Amniotic epithelial cell (primary cell): Measurements from ENCODE around the gene CFAP73.
A peak's percentile ranks its signal among the peaks of the same experiment; 100 is the strongest.
"Not testable (repeated sequence)": the region's sequence is repeated elsewhere in the genome, so short reads cannot be mapped to it uniquely, and the experiment has no call there.

Experiments used
- DNase-seq: peaks from one replicate; pipeline ENCODE4 v3.0.0-alpha.2; 2010; ENCODE audit warnings: low read depth

CFAP73 gene

DNA sequence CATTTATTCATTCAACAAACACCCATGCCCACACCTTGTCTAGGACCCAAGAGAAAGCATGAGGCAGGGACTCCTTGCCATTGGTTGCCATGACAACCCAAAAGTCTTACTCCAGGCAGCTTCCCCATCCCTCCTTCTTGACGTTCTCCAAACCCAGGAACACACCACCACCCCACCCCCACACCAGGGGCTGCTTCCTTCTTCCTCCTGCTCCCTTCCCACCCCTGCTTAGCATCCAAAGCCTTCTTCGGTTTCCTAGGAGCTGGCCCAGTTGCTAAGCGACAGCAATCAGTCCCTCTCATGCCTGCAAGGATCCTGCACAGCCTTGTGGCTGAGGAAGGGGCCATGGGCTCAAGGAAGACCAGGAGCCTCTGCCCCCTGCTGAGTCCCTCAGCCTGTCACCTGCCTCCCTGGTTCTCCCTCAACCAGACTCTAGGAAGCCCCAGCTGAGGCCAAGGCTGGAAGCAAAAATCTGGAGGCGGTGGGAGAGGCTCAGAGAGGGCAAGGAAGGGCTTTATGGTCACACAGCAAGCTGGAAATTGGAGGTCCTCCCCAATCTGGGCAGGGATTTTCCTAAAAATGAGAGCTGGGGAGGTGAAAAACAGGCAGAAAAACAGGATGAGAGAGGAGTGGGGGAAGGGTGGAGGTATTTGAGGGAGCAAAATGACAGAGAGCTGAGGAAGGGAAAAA, 29.4 kb upstream of the CFAP73 start:
- no peak for DNase-seq

DNA sequence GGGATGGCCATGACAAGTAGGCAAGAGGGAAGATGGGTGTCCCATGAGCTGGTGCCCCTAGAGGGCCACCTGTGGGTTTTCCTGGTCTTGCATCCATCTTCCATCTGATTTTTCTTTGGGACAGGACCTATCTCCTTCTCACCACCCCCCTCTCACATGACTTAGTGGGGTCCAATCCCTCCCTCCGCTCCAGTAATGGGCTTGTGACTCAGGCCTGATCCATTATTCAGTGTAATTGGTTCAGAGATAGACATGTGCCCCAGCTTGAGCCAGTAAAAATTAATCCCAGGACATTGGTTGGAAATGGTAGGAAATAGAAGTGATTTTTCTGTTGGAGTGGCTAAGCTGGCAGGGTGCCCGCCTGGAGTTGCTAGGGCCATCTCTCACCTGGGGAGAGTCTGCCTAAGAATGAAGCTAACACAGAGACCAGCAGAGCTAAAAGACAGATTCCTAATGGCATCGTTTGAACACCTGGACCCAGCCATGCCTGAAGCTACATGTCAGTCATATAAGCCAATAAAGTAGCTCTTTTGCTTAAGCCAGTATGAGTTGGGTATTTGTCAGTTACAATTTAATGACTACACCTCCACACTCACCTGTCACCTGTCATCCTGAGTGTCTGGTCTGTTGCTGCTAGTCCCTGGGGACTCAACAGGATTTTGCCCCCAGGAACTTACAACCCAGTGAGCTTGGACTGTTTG, 28.7 kb upstream of the CFAP73 start:
- DNase-seq: no peak

DNA sequence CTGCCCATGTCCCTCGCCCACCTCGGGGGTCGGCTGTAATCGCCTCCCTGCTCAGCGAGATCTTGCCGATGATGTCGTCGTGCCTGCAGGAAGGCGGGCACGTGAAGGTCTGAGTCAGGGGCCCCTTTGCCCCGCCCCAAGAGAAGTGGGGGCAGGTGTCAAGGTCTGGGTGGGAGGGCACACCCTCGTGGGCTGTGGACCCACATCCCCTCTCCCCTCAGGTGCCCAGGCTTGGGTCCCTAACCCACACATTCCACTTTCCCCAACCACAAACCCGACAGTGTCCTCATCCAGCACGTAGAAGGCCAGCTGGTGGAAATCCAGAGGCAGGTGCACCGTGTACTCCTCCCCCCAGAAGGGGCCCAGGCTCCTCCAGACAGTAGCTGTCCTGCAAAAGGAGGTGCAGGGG, 21.7 kb upstream of the CFAP73 start:
- DNase-seq: no peak

DNA sequence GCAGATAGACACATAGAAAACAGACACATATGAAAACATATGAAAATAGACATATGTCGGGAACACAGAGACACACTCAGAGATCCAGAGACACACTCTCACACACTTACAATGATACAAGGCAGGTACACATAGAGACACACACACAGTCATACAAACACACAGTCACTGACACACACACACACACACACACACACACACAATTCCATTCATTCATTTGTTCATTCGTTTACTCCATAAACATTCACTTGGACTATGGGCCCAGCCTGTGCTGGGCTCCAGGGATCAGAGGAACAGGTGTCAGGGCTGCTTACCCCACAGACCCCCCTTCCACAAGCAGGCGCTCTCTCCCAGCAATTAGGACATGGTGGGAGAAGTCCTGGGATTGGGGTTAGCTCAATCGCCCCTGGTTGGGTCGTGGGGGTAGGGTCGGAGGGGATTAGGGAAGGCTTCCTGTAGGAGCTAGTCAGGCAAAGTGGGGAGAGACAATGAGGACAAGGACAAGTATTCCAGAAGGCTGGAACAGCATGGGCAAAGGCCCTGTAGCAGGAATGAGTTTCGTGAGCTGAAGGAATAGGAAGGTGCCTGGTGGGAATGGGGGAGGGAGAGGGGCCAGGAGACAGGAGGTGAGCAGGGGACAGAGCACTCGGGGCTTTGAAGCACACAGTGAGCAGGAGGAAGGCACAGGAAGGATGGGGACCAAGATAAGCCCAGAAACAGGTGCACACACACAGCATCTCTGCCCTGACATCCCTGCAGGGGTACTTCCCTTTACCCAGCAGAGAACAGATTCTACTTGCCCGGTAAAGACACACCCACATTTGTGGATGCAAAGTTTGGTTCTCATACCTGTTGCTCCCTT, 20.5 kb upstream of the CFAP73 start:
- DNase-seq: no peak

DNA sequence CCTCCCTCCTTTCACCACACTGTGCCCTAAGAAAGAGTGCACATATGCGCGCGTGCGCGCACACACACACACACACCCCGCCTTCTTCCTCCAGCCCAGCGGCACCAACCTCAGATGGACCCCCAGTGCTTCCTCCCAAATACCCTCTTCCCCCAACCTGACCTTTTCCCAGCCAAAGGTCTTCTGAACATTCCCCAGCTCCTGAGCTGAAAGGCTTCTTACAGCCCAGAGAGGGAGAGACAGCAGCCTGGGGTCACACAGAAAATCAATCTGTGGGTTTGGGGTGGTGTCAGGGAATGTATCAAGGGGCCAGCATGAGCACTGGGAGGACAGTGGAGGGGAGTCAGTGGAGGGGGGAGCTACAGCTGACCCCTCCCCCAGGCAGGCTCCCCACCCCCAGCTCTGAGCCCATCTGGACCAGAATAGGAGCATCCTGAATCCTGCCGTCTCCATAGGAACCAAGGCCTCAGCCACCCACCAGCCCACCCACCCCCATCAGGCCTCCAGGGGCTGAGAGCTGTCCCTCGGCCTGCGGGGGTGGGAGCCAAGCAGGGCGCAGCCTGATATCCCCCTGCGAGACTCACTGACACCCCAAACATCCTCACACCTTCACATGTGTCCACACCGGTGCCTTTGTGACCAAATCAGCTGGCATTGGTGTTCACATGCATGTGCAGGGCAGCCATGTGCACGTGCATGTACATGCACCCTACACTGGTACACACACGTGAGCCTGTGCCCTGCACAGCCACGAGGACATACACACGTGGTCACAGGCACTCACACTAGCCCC, 19.7 kb upstream of the CFAP73 start:
- no peak for DNase-seq

DNA sequence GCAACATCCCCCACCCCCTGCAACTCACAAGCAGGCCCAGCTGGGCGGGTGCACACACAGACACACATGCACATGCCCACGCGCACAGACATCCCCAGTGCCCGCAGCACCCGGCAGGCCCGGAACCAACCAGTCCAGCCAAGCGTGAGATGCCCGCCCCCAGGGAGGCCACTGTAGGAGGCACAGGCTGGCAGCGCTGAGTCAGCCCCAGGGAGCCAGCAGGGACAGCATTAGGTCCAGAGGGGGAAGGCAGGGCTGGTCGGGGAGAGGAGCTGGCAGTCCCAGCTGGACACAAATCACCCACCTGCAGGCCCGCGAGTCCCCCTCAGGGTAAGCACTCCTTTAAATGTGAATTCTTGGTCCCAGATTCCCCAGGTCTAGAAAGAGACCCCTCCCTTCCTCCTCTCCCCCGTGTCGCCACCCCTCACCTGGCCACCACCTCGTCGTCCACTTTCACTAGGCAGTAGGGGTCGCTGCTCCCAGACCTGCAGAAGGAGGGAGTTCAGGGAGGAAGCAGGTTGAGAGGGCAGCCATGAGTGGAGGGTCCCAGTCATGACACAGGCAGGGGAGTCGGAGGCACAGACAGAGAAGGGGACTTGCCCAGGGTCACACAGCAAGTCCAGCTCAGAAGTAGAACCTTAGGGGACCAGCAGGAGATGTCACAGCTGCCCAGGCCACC, 18.9 kb upstream of the CFAP73 start:
- no peak for DNase-seq

DNA sequence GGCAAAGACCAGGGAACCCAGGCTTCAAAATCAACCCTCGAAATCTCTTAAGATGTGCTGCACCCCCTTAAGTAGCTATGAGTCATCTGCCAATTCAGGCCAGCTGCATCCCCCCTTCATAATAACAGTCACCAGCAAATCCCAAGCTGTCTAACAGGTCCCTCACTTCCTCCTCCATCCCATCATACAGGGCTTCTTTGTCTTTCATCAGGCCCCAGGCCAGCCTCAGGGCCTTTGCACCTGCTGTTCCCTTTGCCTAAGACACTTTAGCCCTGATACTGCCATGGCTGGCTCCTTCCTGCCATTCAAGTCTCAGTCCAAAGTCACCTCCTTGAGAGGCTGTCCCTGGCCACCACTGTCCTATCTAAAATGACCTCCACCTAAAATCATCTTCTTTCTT, 18.0 kb upstream of the CFAP73 start:
- no peak for DNase-seq

DNA sequence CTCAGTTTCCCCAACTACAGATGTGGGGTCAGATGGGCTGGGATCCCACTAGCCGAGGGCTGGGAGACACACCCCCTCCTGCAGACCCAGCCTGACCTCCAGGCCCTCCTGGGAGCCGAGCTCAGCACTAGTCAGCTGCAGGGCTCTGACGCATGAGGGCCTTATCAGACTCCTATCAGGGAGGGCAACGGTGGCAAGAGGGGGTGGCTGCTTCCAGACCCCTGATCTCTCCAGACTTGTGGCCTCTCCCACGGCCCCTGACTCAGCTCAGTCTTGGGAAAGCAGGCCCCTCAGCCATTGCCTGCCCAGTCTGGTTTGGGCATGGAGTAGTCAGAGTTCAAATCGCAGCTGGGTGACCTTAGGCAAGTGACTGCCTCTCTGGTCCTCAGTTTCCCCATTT, 16.5 kb upstream of the CFAP73 start:
- peak; percentile 34 for DNase-seq

DNA sequence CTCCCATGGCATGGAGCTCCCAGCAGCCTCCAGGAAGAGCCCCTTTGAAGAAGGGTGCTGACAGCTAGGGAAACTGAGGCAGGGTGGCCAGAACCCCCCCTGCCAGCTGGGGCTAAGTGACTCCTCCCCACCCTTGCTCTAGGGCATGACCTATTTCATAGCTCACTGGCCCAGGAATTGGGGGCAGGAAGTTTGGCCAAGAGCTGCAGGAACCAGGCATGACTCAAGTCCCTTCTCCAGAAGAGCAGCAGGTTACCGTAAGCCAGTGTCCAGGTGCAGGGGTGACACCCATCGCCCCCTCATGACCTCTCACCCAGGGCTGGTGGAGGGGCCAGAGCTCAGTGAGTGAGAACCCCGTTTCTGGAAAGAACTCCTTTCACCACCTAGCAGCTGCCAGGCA, 15.9 kb upstream of the CFAP73 start:
- DNase-seq: no peak

DNA sequence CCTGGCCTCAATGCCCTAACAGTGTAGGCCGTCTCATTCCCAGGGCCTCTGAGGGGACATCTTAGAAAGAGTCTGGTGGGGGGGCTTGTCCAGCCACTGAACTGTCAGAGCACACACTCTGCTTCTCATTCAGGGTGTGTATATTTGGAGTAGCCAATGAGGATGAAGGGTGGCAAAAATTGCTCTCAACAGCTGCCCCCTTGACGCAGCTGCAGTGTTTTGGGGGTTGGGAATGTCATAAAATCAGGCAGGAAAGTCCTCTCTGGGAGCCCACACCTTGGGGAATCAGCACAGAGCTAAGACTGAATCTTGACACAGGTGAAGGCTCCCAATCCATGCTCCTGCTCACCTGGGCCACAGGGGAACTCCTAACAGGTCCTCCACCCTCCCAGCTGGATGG, 15.5 kb upstream of the CFAP73 start:
- no peak for DNase-seq

DNA sequence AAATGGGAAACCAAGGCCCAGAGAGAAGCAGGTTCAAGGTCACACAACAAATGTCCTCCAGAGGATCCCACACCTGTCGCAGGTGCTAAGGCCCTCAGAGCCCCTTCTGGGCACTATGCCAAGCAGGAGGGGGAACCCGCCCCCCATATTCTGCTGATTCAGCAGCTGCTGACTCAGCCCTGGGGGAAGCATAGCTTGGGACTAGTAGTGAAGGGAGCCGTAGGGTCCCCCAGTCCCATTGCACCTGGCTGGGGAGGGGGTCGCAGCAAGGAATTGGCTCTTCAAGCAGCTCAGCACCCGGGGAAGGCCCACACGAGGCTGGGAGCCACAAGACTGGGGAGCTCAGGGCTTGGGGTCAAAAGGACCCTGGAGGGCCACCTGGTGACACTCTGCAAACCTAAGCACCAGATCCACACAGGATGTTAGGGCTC, 15.0 kb upstream of the CFAP73 start:
- no peak for DNase-seq

DNA sequence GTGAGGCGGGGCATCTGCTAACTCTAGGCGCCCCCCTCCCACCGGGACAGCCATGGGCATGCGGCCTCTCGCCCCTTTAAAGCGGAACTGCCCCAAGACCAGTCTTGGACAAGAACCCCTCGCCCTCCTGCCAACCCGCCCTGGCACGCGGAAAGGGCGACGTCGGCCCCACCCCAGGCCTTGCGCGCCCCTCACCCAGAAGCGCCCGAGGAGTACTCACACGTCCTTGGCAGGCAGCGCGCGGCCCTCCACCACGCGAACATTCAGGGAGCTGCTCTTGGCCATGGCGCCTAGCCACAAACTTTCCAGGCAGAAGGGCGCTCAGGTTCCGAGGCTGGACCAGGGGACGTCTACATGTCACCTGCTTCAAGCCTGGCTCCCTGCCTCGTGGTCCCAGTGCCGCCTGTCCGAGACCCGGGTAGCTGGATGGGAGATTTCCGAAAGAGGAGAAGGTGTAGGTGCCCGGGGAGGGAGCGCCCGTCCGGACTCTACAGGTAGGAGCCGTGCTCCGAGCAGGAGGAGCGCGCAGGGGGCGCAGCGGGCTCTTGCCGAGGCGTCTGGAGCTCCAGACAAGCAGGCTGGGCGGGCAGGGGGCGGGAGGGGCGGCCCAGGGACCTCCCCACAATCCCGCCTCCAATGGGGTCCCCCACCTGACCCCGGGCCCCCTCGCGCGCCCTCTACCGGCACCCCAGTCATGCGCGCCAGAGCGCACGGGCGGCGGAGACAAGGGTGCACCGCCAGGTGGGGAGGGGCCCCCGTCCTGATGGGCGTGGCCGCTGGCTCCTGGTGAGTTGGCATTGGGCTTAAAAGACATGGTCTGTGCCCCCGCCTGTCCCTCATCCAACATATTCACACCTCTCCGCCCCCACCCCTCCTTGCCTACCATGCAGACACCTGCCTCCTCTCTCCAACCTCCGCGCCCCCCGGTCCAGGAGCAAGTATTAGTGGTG, 14.1 kb upstream of the CFAP73 start, which contains the start of gene RASAL1:
TSS of gene RASAL1 (minus strand) at position 584 of the 950 bp plus-strand sequence. CDS start at position 285, 299 bp downstream.
- DNase-seq: no peak

DNA sequence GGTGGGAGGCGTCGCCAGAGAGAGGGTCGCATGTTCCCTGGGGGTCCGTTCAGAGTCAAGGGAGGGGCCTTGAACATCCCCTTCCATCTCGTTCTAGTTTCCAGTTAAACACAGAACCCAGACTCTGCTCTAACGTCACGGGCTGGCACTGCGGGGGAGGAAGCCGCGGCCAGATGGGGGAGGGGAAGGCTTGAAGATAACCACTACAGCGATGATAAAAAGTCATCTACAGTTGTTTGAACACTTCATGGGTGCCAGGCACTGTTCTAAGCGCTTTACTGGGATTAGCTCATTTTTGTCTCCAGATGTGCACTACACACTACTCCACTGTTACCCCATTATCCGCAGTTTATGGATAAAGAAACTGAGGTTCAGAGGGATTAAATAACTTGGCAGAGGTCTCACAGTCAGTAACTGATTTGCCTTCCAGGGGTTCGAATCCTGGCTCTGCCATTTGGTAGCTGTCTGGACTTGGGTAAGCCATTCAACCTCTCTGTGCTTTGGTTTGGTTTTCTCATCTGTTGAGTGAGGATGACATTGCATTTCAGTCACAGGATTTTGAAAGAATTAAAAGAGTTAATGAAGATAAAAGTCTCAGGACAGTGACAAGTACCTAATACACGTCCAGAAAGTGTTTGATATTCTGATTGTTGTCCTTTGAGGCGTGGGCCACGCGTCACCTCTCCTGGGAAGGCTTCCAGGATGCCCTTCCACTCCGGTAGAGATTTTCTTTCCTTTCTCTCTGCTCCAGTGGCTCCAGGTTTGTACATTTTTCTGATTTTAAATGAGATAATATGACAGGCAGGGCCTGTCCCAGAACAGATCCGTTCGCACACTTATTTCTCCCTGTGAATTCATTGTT, 13.2 kb upstream of the CFAP73 start:
- peak; percentile 40 for DNase-seq

DNA sequence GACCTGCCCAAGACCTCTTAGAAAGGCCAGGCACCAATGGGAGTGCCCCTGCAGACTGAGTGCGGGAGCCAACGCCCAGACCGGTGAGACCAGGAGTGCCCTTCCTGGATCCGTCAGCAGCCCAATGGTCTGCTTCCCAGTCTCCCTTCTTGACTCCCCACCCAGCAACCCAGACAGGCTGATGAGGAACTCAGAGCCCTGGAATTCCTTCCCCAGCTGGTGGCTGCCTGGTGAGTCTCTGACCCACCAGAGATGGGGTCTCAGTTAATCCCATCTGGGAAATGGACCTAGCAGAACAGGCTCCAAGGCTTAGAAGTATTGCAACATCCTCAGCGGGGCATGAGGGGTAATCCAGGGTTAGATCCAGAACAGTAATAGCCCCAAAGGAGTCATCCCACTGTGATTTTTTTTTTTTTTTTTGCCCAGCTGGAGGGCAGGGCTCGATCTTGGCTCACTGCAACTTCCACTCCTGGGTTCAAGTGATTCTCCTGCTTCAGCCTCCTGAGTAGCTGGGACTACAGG, 12.5 kb upstream of the CFAP73 start:
- no peak for DNase-seq

DNA sequence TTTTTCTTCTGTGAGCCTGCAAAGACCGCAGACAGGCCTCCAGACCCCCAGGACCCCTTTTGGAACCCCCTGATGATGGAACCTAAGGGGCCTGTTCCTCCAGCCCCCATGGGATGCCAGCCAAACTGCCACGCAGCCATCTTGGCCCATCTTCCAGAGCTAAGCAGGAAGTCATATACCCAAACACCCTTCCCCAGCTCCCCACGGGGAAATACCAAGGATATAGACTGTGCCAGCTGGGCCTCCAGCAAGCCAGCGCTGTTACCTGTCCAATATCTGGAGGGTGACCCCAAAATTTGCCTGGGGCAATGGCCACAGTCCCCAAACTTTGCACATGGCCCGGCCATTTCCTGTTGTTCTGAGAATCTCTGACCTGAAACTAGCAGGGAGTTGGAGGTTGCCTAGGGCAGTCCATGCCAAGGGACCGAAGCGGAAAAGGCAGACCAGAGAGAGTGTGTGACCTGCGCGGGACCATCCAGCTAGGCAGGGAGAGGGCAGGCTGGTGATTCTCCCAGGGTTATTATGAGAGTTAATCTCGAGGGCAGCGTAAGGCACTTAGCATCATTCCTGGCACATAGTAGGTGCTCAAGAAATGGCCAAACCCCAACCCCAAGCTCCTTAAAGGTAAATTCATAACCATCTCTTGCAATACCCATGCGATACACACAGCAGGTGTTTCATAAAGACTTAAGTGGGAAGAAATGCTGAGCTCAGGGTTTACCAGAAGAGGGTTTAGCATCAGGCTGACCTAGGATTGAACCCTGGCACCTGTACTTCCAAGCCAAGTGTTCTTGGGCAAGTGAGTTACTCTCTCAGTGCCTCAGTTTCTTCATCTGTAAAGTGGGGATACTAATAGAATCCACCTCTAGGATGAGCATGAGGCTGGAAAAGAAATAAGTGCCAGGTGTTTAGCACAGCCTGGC, 11.4 kb upstream of the CFAP73 start:
- no peak for DNase-seq

DNA sequence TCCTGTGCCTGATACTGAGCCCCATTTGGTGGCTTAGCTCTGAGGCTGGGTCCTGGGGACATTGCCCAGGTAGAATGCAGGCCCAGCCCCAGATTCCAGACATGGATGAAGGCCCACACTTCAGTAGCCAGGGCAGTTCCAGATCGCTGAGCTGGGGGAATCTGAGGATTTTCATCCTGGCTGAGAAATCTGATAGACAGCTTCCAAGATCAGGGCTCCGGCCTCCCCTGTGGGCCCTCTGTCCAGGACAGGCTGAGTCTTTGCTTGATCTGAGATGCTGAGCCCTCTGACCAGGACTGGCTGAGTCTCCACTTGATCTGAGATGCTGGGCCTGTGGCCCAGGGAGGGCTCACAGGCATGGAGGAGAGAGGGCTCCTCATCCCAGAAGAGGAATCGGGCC, 10.7 kb upstream of the CFAP73 start:
- DNase-seq: no peak

DNA sequence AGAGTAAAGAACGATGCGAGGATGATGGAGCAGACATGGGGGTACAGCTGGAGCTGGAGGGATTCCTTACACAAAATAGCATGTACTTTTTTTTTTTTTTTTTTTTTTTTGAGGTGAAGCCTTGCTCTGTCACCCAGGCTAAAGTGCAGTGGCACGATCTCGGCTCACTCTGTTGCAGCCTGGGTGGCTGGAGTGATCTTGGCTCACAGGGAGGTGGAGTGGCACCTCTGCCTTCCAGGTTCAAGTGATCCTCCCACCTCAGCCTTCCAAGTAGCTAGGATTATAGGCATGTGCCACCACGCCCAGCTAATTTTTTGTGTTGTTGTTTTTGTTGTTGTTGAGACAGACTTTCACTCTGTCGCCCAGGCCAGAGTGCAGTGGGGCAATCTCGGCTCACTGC, 8.8 kb upstream of the CFAP73 start:
- DNase-seq: no peak

DNA sequence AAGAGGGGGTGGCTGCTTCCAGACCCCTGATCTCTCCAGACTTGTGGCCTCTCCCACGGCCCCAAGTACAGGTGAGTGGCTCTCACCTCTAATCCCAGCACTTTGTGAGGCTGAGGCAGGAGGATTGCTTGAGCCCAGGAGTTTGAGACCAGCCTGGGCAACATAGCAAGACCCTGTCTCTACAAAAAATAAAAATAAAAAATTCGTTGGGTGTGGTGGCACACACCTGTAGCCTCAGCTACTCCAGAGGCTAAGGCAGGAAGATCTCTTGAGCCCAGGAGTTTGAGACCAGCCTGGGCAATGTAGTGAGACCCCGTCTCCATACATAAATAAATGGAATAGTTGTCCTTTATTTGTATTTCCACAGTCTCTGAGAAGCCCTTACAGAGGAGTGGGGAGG, 7.8 kb upstream of the CFAP73 start:
- DNase-seq: not testable (repeated sequence)
